ENCODE data around the gene ACER3. TPM values are rescaled to one million over a fixed set of nuclear protein-coding genes. Genes with fewer than 3 reads are reported as not detected.

ACER3 gene
- total RNA-seq, 1 donor = 18.6 TPM

DNA sequence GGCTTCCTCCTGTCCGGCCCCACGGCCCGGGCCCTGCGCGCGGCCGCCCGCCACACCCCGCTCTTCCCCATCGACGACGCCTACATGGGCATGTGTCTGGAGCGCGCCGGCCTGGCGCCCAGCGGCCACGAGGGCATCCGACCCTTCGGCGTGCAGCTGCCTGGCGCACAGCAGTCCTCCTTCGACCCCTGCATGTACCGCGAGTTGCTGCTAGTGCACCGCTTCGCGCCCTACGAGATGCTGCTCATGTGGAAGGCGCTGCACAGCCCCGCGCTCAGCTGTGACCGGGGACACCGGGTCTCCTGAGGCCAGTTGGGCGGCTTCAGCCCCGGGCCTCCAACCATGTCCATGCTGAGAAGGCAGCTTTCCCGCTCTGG is 179.7 kb downstream of the ACER3 start:
- no peak overlapping the region for H3K4me3 ChIP-seq (ENCODE audit: low read depth, low read length)
- no peak for DNase-seq (ENCODE audit: low read depth)
- TF ChIP-seq, protein P1, sequence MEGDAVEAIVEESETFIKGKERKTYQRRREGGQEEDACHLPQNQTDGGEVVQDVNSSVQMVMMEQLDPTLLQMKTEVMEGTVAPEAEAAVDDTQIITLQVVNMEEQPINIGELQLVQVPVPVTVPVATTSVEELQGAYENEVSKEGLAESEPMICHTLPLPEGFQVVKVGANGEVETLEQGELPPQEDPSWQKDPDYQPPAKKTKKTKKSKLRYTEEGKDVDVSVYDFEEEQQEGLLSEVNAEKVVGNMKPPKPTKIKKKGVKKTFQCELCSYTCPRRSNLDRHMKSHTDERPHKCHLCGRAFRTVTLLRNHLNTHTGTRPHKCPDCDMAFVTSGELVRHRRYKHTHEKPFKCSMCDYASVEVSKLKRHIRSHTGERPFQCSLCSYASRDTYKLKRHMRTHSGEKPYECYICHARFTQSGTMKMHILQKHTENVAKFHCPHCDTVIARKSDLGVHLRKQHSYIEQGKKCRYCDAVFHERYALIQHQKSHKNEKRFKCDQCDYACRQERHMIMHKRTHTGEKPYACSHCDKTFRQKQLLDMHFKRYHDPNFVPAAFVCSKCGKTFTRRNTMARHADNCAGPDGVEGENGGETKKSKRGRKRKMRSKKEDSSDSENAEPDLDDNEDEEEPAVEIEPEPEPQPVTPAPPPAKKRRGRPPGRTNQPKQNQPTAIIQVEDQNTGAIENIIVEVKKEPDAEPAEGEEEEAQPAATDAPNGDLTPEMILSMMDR (IDR thresholded peaks at IDR 0.05; ENCODE audit: insufficient read depth, low read depth, low read length) = no peak

DNA sequence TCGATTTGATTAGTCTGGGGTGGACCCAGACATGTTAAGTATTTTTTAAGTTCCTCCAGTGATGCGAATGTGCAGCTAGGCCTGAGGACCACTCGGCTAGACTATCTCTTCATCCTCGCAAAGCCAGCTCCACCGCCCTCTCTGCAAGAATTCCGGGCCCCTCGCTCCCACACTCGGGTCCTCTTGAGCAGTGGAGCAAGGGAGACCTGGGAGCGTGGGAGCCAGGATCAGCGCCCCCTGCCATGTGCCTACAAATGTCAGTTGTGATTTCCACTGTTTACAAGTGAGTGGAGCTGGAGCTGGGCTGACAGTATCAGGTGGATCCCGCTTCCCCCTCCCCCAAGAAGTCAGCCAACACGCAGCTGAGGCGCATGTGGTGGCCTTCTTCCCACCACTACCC is 180.2 kb downstream of the ACER3 start:
- TF ChIP-seq, protein P1 (IDR thresholded peaks at IDR 0.05; ENCODE audit: insufficient read depth, low read depth, low read length) = no peak
- no peak overlapping the region for H3K4me3 ChIP-seq (ENCODE audit: low read depth, low read length)
- DNase-seq (ENCODE audit: low read depth) = no peak

DNA sequence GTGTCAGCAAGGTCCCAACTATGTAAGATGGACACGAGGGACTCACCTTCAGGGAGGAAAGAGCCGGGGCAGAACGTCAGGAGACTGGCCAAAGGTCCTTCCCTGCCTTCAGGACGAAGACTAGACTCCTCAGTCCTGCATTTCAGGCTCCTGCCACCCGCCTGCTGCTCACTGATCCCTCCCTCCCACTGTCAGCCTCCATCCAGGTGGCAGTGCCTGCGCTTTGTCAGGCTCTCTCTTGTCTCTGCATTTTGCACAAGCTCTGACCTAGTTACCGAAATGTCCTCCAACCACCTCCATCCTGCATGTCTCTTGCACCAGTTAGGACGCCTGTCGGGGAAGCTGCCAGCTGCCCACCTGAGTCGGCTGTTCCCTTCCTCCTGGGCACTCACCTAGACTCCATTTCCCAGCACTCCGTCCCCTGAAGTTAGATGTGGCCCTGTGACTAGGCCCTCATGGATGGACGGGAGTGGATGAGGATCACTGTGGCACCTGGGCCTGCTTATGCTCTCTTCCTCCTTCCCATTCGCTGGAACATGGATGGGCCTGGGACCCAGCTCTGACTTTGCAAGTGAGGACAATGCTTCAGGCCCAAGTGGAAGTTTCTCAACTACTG is 181.5 kb downstream of the ACER3 start:
- DNase-seq (ENCODE audit: low read depth) = no peak
- TF ChIP-seq, protein P1 (IDR thresholded peaks at IDR 0.05; ENCODE audit: insufficient read depth, low read depth, low read length) = no peak
- no peak overlapping the region for H3K4me3 ChIP-seq (ENCODE audit: low read depth, low read length)

DNA sequence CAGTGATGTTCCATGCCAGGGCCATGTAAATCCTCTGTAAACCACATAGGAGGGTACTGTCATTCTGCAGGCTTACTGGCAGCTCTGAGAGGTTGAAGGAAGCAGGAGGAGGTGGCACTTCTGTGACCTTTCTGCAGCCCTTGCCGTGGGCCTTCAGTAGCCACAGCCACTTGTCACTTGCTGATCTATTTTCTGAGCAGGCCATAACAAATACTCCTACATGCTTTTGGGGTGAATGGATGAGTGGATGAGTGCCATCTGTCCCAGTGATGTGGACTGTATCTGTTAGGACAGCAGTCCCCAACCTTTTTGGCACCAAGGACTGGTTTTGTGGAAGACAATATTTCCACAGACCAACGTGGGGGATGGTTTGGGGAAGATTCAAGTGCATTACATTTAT is 183.6 kb downstream of the ACER3 start:
- H3K4me3 ChIP-seq (ENCODE audit: low read depth, low read length) = no peak overlapping the region
- DNase-seq (ENCODE audit: low read depth) = no peak

DNA sequence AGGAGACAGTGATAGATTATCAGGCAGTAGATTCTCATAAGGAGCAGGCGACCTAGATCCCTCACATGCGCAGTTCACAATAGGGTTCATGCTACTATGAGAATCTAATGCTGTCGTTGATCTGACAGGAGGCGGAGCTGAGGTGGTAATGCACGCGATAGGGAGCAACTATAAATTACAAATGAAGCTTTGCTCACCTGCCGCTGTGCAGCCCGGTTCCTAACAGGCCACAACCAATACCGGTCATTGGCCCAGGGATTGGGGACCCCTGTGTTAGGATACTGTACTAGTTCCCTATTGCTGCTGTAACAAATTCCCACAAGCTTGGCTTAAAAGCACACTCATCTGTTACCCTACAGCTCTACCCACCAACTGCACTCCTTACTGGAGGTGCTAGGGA is 184.2 kb downstream of the ACER3 start:
- TF ChIP-seq, protein P1 (IDR thresholded peaks at IDR 0.05; ENCODE audit: insufficient read depth, low read depth, low read length) = no peak
- no peak for DNase-seq (ENCODE audit: low read depth)
- H3K4me3 ChIP-seq (ENCODE audit: low read depth, low read length) = no peak overlapping the region

More for the DNA sequence above, 183.6 kb downstream of the ACER3 start:
- TF ChIP-seq, protein P1 (IDR thresholded peaks at IDR 0.05; ENCODE audit: insufficient read depth, low read depth, low read length) = no peak

DNA sequence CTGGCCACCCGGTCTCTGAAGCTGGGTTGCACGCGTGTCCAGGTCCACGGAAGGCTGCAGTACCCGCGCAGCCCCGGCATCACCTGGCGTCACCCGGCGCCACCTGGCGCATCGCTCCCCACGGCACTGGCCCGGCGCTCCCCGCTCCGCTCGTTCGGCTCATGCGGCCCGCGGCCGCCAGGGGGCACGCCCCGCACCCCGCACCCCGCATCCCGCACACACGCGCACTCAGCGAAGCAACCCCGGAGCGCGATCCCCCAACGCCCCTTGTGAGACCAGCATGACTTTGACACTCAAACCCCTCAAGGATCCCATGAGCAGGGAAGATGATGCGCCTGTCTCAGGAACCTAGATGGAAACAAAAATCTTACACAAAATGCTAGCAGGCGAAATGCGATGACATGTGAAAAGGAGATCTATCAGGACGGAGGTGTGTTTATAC is 185.4 kb downstream of the ACER3 start:
- H3K4me3 ChIP-seq (ENCODE audit: low read depth, low read length) = peak overlapping the region; percentile 32
- TF ChIP-seq, protein P1 (IDR thresholded peaks at IDR 0.05; ENCODE audit: insufficient read depth, low read depth, low read length) = peak; percentile 78
- DNase-seq (ENCODE audit: low read depth) = no peak
